Measurements from ENCODE around the gene RASA1. TPM values are rescaled to one million over a fixed set of nuclear protein-coding genes. Genes with fewer than 3 reads are reported as not detected.

The RASA1 gene
- total and polyA plus RNA-seq, 9 of the 15 experiments (the other 6 are each of a cell fraction or from before 2014, with no cell fraction given), result 3.2 to 17.3 (median 9.2) TPM

DNA sequence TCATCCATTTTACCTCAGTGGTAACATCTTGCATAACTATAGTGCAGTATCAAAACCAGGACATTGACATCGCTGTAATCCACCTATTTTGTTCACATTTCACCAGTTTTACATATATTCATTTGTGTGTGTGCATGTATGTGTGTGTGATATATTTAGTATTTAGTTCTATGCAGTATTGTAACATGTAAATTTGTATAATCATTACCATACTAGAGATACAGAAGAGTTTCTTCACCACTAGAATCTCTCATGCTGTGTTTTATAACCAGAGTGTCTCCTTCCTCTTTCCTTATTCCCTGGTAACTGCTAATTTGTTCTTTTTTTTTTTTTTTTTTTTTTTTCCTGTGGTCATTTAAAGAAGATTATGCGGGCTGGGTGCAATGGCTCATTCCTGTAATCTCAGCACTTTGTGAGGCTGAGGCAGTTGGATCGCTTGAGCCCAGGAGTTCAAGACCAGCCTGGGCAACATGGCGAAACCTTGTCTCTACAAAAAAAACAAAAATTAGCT, 11.0 kb downstream of the RASA1 start (continued):
- no peak for TF ChIP-seq THAP12 (CRISPR knock-in tag; IDR thresholded peaks at IDR 0.05)
- no peak for TF ChIP-seq ZHX1 (conservative IDR thresholded peaks at IDR 0.05; ENCODE audit: low read length)
- TF ChIP-seq, protein P1, sequence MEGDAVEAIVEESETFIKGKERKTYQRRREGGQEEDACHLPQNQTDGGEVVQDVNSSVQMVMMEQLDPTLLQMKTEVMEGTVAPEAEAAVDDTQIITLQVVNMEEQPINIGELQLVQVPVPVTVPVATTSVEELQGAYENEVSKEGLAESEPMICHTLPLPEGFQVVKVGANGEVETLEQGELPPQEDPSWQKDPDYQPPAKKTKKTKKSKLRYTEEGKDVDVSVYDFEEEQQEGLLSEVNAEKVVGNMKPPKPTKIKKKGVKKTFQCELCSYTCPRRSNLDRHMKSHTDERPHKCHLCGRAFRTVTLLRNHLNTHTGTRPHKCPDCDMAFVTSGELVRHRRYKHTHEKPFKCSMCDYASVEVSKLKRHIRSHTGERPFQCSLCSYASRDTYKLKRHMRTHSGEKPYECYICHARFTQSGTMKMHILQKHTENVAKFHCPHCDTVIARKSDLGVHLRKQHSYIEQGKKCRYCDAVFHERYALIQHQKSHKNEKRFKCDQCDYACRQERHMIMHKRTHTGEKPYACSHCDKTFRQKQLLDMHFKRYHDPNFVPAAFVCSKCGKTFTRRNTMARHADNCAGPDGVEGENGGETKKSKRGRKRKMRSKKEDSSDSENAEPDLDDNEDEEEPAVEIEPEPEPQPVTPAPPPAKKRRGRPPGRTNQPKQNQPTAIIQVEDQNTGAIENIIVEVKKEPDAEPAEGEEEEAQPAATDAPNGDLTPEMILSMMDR (IDR thresholded peaks at IDR 0.05 in 2 of 3, conservative IDR thresholded peaks at IDR 0.05 in 1 of 3; ENCODE audit: insufficient read depth in 2 of 3, low read depth in 1 of 3, low read length in 3 of 3), result no peak
- no peak for TF ChIP-seq SMARCB1 (IDR thresholded peaks at IDR 0.05; ENCODE audit: insufficient read length, low read depth)
- TF ChIP-seq PRMT5 (CRISPR knock-in tag; IDR thresholded peaks at IDR 0.05), result no peak
- TF ChIP-seq NCOA4 (IDR thresholded peaks at IDR 0.05; ENCODE audit: partially characterized antibody), result no peak
- TF ChIP-seq, protein P2, sequence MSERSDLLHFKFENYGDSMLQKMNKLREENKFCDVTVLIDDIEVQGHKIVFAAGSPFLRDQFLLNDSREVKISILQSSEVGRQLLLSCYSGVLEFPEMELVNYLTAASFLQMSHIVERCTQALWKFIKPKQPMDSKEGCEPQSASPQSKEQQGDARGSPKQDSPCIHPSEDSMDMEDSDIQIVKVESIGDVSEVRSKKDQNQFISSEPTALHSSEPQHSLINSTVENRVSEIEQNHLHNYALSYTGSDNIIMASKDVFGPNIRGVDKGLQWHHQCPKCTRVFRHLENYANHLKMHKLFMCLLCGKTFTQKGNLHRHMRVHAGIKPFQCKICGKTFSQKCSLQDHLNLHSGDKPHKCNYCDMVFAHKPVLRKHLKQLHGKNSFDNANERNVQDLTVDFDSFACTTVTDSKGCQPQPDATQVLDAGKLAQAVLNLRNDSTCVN (CRISPR knock-in tag; IDR thresholded peaks at IDR 0.05), result no peak

Measured in K562 (cell line).